Measurements from ENCODE around the gene MEPCE. TPM values are rescaled to one million over a fixed set of nuclear protein-coding genes. Genes with fewer than 3 reads are reported as not detected.

The MEPCE gene
- polyA plus RNA-seq, 1 donor (not counting 4 experiments of a cell fraction or from before 2014, with no cell fraction given) = 10.6 TPM

- TF ChIP-seq EZH2 (IDR thresholded peaks at IDR 0.05; ENCODE audit: low read length) (no peak), CTCF (optimal IDR thresholded peaks at IDR 0.05 in 1 of 3, IDR thresholded peaks at IDR 0.05 in 1 of 3, conservative IDR thresholded peaks at IDR 0.05 in 1 of 3; ENCODE audit: extremely low read depth in 1 of 3, insufficient read depth in 2 of 3, low read length in 3 of 3) (no peak)
- Histone ChIP-seq H3K9me3 (ENCODE audit: control insufficient read depth, low read depth, low read length) (no peaks in the 10 kb centered on the region), H3K9ac (ENCODE audit: control insufficient read depth, extremely low read depth, insufficient read depth, low read length) (peak overlapping the region; percentile 26), H3K79me2 (ENCODE audit: control insufficient read depth, insufficient read depth, low read length) (peaks cover 13% of the 10 kb centered on the region), H3K4me2 (ENCODE audit: control insufficient read depth, extremely low read depth, insufficient read depth, low read depth, low read length) (peak overlapping the region; percentile 80), H3K27me3 (ENCODE audit: control insufficient read depth, extremely low read depth, insufficient read depth, low read length) (no peaks in the 10 kb centered on the region), H3K4me3 (ENCODE audit: control insufficient read depth in 2 of 3, extremely low read depth in 1 of 3, insufficient read depth in 2 of 3, low read depth in 1 of 3, low read length in 3 of 3) (peak overlapping the region; percentile 49 to 60 (median 53)), H2AFZ (ENCODE audit: control insufficient read depth, low read length) (peak overlapping the region; percentile 73), H4K20me1 (ENCODE audit: control insufficient read depth, extremely low read depth, insufficient read depth, low read length) (no peaks in the 10 kb centered on the region), H3K4me1 (ENCODE audit: control insufficient read depth, extremely low read depth, insufficient read depth, low read length) (peaks cover 3% of the 10 kb centered on the region), H3K27ac (ENCODE audit: control insufficient read depth, insufficient read depth, low read length) (no peak overlapping the region), H3K36me3 (ENCODE audit: control insufficient read depth in 2 of 2, extremely low read depth in 1 of 2, insufficient read depth in 2 of 2, low read length in 2 of 2) (no peaks in the 10 kb centered on the region), H3K9me1 (ENCODE audit: control insufficient read depth, extremely low read depth, insufficient read depth, low read length) (no peaks in the 10 kb centered on the region)
- no peak for FAIRE-seq
- no peak for DNase-seq (ENCODE audit: low read depth, low spot score)
- dilution Hi-C loops (cut with MboI; ENCODE audit: extremely low pct_ligation_motif_present, low sequenced_read_pairs) = no loop called here
Observed at GRCh38 chr7:100482728-100483089, 53.1 kb downstream of the MEPCE start.

- DNase-seq (ENCODE audit: low read depth, low spot score) (no peak), FAIRE-seq (no peak)
- peaks cover 8% of the 10 kb centered on the region for H3K79me2 ChIP-seq (ENCODE audit: control insufficient read depth, insufficient read depth, low read length)
- dilution Hi-C loops (cut with MboI; ENCODE audit: extremely low pct_ligation_motif_present, low sequenced_read_pairs) = no loop called here
- no peak overlapping the region for H3K27ac ChIP-seq (ENCODE audit: control insufficient read depth, insufficient read depth, low read length)
- H3K4me3 ChIP-seq (ENCODE audit: control insufficient read depth in 2 of 3, extremely low read depth in 1 of 3, insufficient read depth in 2 of 3, low read depth in 1 of 3, low read length in 3 of 3) = peak overlapping the region; percentile 49 to 60 (median 53)
- H3K9me1 ChIP-seq (ENCODE audit: control insufficient read depth, extremely low read depth, insufficient read depth, low read length) = no peaks in the 10 kb centered on the region
- no peaks in the 10 kb centered on the region for H4K20me1 ChIP-seq (ENCODE audit: control insufficient read depth, extremely low read depth, insufficient read depth, low read length)
- no peaks in the 10 kb centered on the region for H3K36me3 ChIP-seq (ENCODE audit: control insufficient read depth in 2 of 2, extremely low read depth in 1 of 2, insufficient read depth in 2 of 2, low read length in 2 of 2)
- TF ChIP-seq CTCF (optimal IDR thresholded peaks at IDR 0.05 in 1 of 3, IDR thresholded peaks at IDR 0.05 in 1 of 3, conservative IDR thresholded peaks at IDR 0.05 in 1 of 3; ENCODE audit: extremely low read depth in 1 of 3, insufficient read depth in 2 of 3, low read length in 3 of 3) = peak in 2 of 3 experiments; percentile 71 to 78
- TF ChIP-seq EZH2 (IDR thresholded peaks at IDR 0.05; ENCODE audit: low read length) = no peak
- H3K9ac ChIP-seq (ENCODE audit: control insufficient read depth, extremely low read depth, insufficient read depth, low read length) = peak overlapping the region; percentile 26
- peak overlapping the region; percentile 80 for H3K4me2 ChIP-seq (ENCODE audit: control insufficient read depth, extremely low read depth, insufficient read depth, low read depth, low read length)
- peaks cover 3% of the 10 kb centered on the region for H3K4me1 ChIP-seq (ENCODE audit: control insufficient read depth, extremely low read depth, insufficient read depth, low read length)
- H2AFZ ChIP-seq (ENCODE audit: control insufficient read depth, low read length) = peak overlapping the region; percentile 73
- H3K9me3 ChIP-seq (ENCODE audit: control insufficient read depth, low read depth, low read length) = no peaks in the 10 kb centered on the region
- no peaks in the 10 kb centered on the region for H3K27me3 ChIP-seq (ENCODE audit: control insufficient read depth, extremely low read depth, insufficient read depth, low read length)
Observed at GRCh38 chr7:100483090-100483721, 53.6 kb downstream of the MEPCE start.

Other genes starting within 250 kb of the MEPCE start
- gene PVRIG, start 209.9 kb upstream of the MEPCE start, polyA plus RNA-seq = 0.31 to 0.41 TPM (median 0.36 TPM) in 3 replicates
- gene SPDYE3, start 122.1 kb upstream of the MEPCE start, polyA plus RNA-seq = not detected in 3 replicates
- 16.5 to 31.4 TPM (median 23.1 TPM) in 3 replicates for gene PILRB, start 71.7 kb upstream of the MEPCE start, polyA plus RNA-seq
- gene PILRA, start 56.3 kb upstream of the MEPCE start, polyA plus RNA-seq = 0.17 to 0.59 TPM (median 0.33 TPM) in 3 replicates
- gene ZCWPW1, start 1.1 kb upstream of the MEPCE start, polyA plus RNA-seq = 1.4 to 2.0 TPM (median 1.7 TPM) in 3 replicates
- gene PPP1R35, start 6.7 kb downstream of the MEPCE start, polyA plus RNA-seq = 12.2 to 15.3 TPM (median 13.3 TPM) in 3 replicates
- gene SPACDR, start 34.4 kb downstream of the MEPCE start, polyA plus RNA-seq = 0.24 to 0.54 TPM (median 0.37 TPM) in 3 replicates
- gene TSC22D4, start 49.4 kb downstream of the MEPCE start, polyA plus RNA-seq = 8.4 to 16.6 TPM (median 9.1 TPM) in 3 replicates
- gene NYAP1, start 54.1 kb downstream of the MEPCE start, polyA plus RNA-seq = 0.16 to 0.48 TPM (median 0.16 TPM) in 3 replicates
- 3.1 to 4.1 TPM (median 3.4 TPM) in 3 replicates for gene AGFG2, start 109.4 kb downstream of the MEPCE start, polyA plus RNA-seq
- 0.16 to 0.21 TPM in 2 of 3 replicates, not detected in the other for gene SAP25, start 144.1 kb downstream of the MEPCE start, polyA plus RNA-seq
- 4.9 to 8.1 TPM (median 7.3 TPM) in 3 replicates for gene LRCH4, start 156.3 kb downstream of the MEPCE start, polyA plus RNA-seq
- 0.19 to 0.34 TPM (median 0.22 TPM) in 3 replicates for gene FBXO24, start 156.5 kb downstream of the MEPCE start, polyA plus RNA-seq
- gene PCOLCE, start 172.5 kb downstream of the MEPCE start, polyA plus RNA-seq = 0.63 to 1.3 TPM (median 0.80 TPM) in 3 replicates
- gene MOSPD3, start 182.7 kb downstream of the MEPCE start, polyA plus RNA-seq = 4.1 to 17.0 TPM (median 5.5 TPM) in 3 replicates
- 0.07 to 0.21 TPM (median 0.12 TPM) in 3 replicates for gene TFR2, start 211.7 kb downstream of the MEPCE start, polyA plus RNA-seq
- gene ACTL6B, start 226.6 kb downstream of the MEPCE start, polyA plus RNA-seq = not detected in 3 replicates
- 87.2 to 216 TPM (median 126 TPM) in 3 replicates for gene GNB2, start 243.9 kb downstream of the MEPCE start, polyA plus RNA-seq